ENCODE results near the gene SCARF2. TPM values are rescaled to one million over a fixed set of nuclear protein-coding genes. Genes with fewer than 3 reads are reported as not detected.

Gene SCARF2
- polyA plus RNA-seq, 3 donors: 0.12 to 0.51 TPM; not detected in 1

DNA sequence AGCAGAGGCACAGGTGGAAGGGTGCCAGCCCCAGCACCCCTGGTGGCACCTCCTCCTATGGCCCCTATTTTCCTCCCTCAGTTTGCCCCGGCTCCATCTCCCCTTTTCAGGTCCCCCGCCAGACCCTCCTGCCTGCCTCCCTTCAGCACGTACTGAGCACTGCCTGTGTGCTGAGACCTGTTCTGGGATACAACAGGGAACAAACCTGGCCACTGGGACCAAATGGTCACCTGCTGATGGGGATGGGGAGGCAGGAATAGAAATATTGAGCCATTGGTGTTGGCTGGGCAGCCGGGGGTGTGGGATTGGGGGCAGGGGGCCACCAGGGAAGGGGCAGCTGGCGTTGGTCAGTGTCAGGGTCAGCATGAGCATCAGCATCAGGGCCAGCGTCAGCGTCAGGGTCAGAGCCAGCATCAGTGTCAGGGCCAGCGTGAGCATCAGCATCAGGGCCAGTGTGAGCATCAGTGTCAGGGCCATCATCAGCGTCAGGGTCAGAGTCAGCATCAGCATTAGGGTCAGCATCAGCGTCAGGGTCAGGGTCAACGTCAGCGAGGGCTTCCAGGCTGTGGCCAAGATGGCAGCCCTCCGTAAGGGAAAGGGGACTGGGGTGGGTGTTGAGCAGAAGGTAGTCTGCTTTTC is 36.1 kb downstream of the SCARF2 start:
- Histone ChIP-seq H3K36me3 (replicated peaks in 1 of 2; ENCODE audit: control insufficient read depth in 1 of 2, insufficient read depth in 2 of 2, low read length in 2 of 2) (peaks cover 15 to 41% of the 10 kb centered on the region in 2 donors), H3K4me2 (replicated peaks; ENCODE audit: extremely low read depth, low read length, poor library complexity, severe bottlenecking) (no peak overlapping the region), H2AFZ (ENCODE audit: insufficient read depth, low read depth, low read length, poor library complexity, severe bottlenecking) (no peak overlapping the region), H3K9me3 (replicated peaks in 1 of 2; ENCODE audit: control insufficient read depth in 1 of 2, insufficient read depth in 1 of 2, low read length in 2 of 2) (no peaks in the 10 kb centered on the region), H3K27me3 (ENCODE audit: control insufficient read depth in 2 of 2, insufficient read depth in 2 of 2, low read length in 2 of 2) (no peaks in the 10 kb centered on the region), H3K79me2 (ENCODE audit: insufficient read depth, low read length) (no peaks in the 10 kb centered on the region), H3K27ac (ENCODE audit: low read depth in 1 of 2, low read length in 2 of 2) (no peak overlapping the region), H3K4me1 (ENCODE audit: control insufficient read depth in 1 of 2, insufficient read depth in 2 of 2, low read length in 2 of 2) (no peaks in the 10 kb centered on the region), H4K20me1 (ENCODE audit: insufficient read depth, low read length) (no peaks in the 10 kb centered on the region), H3K4me3 (replicated peaks in 1 of 3; ENCODE audit: low read depth in 2 of 3, low read length in 3 of 3) (no peak overlapping the region), H3K9ac (ENCODE audit: insufficient read depth, low read length, poor library complexity, severe bottlenecking) (no peak overlapping the region)
- WGBS (ENCODE audit: insufficient coverage): 99% methylated on average over 9 of the region's 13 CpGs
- intact Hi-C loops (cut with micrococcal nuclease): no loop called here
- no peak overlapping the region for H3K4me3 Mint-ChIP-seq
- H3K27ac Mint-ChIP-seq: no peak overlapping the region
- no peak for DNase-seq
- TF ChIP-seq, protein P1, sequence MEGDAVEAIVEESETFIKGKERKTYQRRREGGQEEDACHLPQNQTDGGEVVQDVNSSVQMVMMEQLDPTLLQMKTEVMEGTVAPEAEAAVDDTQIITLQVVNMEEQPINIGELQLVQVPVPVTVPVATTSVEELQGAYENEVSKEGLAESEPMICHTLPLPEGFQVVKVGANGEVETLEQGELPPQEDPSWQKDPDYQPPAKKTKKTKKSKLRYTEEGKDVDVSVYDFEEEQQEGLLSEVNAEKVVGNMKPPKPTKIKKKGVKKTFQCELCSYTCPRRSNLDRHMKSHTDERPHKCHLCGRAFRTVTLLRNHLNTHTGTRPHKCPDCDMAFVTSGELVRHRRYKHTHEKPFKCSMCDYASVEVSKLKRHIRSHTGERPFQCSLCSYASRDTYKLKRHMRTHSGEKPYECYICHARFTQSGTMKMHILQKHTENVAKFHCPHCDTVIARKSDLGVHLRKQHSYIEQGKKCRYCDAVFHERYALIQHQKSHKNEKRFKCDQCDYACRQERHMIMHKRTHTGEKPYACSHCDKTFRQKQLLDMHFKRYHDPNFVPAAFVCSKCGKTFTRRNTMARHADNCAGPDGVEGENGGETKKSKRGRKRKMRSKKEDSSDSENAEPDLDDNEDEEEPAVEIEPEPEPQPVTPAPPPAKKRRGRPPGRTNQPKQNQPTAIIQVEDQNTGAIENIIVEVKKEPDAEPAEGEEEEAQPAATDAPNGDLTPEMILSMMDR (IDR thresholded peaks at IDR 0.05): no peak
- peaks cover 30 to 43% of the 10 kb centered on the region in 2 donors for H3K36me3 Mint-ChIP-seq
- H3K4me1 Mint-ChIP-seq: peaks cover 3% of the 10 kb centered on the region
- peaks cover 0 to 2% (median 0%) of the 10 kb centered on the region in 7 donors for H3K9me3 Mint-ChIP-seq
- peaks cover 0 to 2% (median 0%) of the 10 kb centered on the region in 3 donors for H3K27me3 Mint-ChIP-seq (ENCODE audit: low read depth in 3 of 3)

DNA sequence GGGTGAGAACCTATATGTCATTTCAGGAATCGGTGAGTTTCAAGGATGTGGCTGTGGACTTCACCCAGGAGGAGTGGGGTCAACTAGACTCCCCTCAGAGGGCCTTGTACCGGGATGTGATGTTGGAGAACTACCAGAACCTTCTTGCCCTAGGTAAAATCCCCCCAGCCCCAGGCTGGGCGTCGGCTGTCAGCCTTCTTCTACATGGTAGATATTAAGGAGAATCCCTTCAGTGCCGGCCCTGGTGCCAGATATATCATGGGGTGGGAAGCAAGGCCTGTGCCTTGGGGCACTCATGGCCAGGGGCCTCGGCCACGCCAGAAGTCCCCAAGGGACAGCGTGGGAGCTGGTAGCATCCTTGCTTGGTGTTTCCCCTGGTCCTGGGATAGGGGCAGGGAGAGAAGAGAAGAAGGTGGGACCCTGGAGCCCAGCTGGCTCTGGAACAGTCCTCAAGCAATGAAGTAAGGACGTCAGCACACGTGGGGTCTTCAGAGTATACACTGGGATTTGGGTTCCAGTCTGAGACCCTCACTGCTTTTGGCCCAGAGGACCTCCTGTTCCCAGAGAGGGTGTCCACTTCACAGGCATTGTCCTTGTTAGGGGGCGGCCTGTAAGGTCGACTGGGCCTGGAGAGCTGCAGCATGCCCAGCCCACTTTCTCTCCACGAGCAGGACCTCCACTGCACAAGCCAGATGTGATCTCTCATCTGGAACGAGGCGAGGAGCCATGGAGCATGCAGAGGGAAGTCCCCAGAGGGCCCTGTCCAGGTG is 36.8 kb downstream of the SCARF2 start:
- H3K9ac ChIP-seq (ENCODE audit: insufficient read depth, low read length, poor library complexity, severe bottlenecking): no peak overlapping the region
- peaks cover 0 to 2% (median 0%) of the 10 kb centered on the region in 3 donors for H3K27me3 Mint-ChIP-seq (ENCODE audit: low read depth in 3 of 3)
- H3K36me3 Mint-ChIP-seq: peaks cover 23 to 36% of the 10 kb centered on the region in 2 donors
- no peaks in the 10 kb centered on the region for H3K9me3 ChIP-seq (replicated peaks in 1 of 2; ENCODE audit: control insufficient read depth in 1 of 2, insufficient read depth in 1 of 2, low read length in 2 of 2)
- H3K27ac ChIP-seq (ENCODE audit: low read depth in 1 of 2, low read length in 2 of 2): no peak overlapping the region
- H3K36me3 ChIP-seq (replicated peaks in 1 of 2; ENCODE audit: control insufficient read depth in 1 of 2, insufficient read depth in 2 of 2, low read length in 2 of 2): peaks cover 7 to 34% of the 10 kb centered on the region in 2 donors
- intact Hi-C loops (cut with micrococcal nuclease): no loop called here
- no peak overlapping the region for H3K4me3 ChIP-seq (replicated peaks in 1 of 3; ENCODE audit: low read depth in 2 of 3, low read length in 3 of 3)
- H3K9me3 Mint-ChIP-seq: peaks cover 0 to 2% (median 0%) of the 10 kb centered on the region in 7 donors
- peaks cover 10% of the 10 kb centered on the region for H3K4me1 Mint-ChIP-seq
- no peak overlapping the region for H3K4me2 ChIP-seq (replicated peaks; ENCODE audit: extremely low read depth, low read length, poor library complexity, severe bottlenecking)
- H2AFZ ChIP-seq (ENCODE audit: insufficient read depth, low read depth, low read length, poor library complexity, severe bottlenecking): no peak overlapping the region
- H3K4me1 ChIP-seq (ENCODE audit: control insufficient read depth in 1 of 2, insufficient read depth in 2 of 2, low read length in 2 of 2): peaks cover 4 to 5% of the 10 kb centered on the region in 2 donors
- no peaks in the 10 kb centered on the region for H3K27me3 ChIP-seq (ENCODE audit: control insufficient read depth in 2 of 2, insufficient read depth in 2 of 2, low read length in 2 of 2)
- no peak overlapping the region for H3K4me3 Mint-ChIP-seq
- TF ChIP-seq, protein P1 (IDR thresholded peaks at IDR 0.05): no peak
- no peaks in the 10 kb centered on the region for H4K20me1 ChIP-seq (ENCODE audit: insufficient read depth, low read length)
- 96% methylated on average over 11 of the region's 15 CpGs for WGBS (ENCODE audit: insufficient coverage)
- no peak overlapping the region for H3K27ac Mint-ChIP-seq
- no peaks in the 10 kb centered on the region for H3K79me2 ChIP-seq (ENCODE audit: insufficient read depth, low read length)
- no peak for DNase-seq
